CD1c-positive myeloid dendritic cell (primary cell): ENCODE data around the gene STYK1.
A peak's percentile ranks its signal among the peaks of the same experiment; 100 is the strongest.
"Not testable (repeated sequence)": the region's sequence is repeated elsewhere in the genome, so short reads cannot be mapped to it uniquely, and the experiment has no call there.

Experiments used
- DNase-seq: peaks from one replicate; pipeline ENCODE4 v3.0.0-alpha.2; 2016; ENCODE audit errors: extremely low spot score

The STYK1 gene

DNA sequence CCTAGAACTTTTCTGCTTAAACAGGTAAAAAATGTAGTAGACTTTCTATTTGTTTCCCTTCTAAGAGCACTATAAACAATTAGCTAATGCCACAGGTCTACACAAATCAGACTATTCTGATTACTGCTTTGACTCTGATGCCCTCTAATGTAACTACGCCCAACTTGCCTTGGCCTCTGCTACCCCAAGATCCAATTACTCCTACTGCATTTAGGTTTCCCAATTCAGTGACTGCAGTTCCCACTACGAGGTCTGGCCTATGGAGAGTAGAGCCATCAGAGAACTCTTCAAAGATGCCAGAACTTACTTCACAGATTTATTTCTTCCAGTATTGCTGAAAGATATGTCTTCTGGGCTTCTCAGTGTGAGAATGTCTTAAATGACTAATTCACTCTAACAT, 15.3 kb upstream of the STYK1 start:
- DNase-seq = no peak

DNA sequence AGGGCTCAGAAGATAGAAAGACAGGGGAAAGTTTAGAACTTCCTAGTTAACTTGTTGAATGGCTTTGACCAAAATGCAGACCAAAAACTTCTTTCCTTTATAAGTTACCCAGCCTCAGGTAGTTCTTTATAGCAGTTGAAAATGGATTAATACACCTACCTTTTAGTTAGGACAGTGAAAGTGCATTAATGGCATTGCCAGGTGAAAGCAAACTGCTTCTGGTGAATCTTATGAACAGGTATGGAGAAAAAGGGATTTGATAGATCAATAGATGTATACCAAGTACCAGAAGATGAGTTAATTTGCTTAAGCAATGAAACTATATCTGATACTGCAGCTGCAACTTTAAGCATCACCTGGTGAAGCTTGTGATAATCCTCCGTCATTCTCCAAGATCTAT, 14.2 kb upstream of the STYK1 start:
- no peak for DNase-seq

DNA sequence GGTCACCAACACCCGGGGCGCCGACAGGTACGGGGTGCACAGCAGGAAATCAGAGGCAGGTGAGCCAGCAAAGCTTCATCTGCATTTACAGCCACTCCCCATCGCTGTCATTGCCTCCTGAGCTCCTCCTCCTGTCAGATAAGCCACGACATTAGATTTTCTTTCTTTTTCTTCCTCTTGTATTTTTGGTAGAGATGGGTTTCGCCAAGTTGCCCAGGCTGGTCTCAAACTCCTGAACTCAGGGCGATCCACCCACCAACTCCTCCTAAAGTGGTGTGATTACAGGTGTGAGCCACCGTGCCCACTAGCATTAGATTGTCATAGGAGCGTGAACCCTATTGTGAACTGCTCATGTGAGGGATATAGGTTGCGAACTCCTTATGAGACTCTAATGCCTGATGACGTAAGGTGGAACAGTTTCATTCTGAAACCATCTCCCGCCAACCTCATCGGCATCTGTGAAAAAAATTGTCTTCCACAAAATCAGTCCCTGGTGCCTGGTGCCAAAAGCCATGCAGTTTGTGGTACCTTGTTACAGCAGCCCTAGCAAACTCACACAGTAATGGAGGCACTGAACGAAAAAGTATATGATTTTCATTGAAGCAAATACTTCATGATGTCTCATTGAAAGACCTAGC, 1.5 kb downstream of the STYK1 start:
- DNase-seq = peak; percentile 8

DNA sequence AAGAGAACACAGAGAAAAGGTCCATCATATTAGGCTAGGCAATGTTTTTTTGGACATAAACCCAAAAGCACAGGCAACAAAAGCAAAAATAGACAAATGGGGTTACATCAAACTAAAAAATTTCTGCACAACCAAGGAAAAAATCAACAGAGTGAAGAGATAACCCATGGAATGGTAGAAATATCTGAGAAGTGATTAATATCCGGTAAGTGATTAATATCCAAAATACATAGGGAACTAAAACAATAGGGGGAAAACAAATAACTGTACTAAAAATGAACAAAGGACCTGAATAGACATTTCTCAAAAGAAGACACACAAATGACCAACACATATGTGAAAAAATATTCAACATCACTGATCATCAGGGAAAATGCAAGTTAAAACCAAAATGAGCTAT, 4.3 kb downstream of the STYK1 start:
- no peak for DNase-seq

DNA sequence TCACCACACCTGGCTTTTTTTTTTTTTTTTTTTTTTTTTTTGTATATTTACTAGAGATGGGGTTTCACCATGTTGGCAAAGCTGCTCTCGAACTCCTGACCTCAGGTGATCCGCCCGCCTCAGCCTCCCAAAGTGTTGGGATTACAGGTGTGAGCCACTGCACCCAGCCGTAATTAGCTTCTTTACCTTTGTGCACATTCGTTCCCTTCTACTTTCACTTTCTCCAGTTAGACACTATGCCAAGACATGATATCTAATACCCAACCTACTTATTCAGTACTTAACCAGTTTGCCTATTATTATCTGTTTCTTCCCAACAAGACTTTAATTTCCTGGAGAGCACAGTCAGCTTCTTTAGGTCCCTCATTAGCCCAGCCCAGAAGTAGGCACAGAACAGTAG, 5.3 kb downstream of the STYK1 start:
- DNase-seq = no peak

DNA sequence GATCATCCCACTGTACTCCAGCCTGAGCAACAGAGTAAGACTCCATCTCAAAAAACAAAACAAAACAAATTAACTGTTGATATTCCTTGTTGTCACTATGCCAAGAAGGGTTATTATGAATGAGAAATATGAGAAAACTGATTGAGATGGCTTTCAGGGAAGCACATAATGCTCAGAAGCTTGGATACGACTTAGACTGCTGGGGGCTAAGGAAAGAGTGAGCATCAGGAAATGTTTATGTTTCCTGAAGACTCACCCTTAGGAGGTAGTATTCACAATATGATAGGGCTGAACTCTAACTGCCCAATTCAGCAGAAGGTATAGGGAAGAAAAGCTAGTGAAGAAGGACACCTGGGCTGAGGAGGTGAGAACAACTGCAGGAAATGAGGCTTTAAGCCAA, 6.3 kb downstream of the STYK1 start:
- DNase-seq = no peak

DNA sequence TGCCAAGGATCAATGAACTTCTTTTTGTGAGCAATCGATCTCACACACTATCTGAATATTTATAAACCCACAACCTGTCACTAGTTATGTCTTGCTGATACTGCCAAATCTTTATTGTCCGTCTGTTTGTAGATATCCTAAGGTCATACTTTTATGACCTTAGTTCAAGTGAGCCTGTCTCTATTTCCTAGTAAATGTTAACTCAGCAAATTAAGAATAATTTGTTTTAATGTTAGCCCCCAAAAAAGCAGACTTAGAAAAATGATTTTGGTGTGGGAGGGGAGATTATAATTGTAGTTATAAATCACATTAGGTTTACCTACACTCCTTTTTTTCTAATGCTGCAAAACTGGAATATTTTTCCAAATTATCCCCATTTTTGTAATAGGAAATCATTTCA, 9.4 kb downstream of the STYK1 start:
- no peak for DNase-seq

DNA sequence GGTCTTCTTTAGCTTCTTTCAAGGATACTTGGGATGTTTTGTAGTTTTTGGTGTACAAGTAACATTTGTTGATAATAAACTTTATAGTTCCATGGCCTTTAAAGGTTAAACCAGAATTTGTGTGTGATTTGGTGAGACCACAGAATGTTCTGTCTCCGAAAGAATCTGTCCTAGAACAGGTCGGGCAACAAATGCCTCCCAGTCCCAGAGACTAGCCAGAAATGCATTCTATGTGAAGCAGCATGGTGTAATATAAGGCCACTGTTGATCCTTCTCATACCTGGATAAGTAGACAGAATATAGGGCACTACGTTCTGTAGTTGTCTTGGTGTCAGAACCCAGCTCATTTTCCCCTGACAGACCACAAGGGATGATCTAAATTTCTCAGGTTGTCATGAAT, 10.0 kb downstream of the STYK1 start:
- no peak for DNase-seq

DNA sequence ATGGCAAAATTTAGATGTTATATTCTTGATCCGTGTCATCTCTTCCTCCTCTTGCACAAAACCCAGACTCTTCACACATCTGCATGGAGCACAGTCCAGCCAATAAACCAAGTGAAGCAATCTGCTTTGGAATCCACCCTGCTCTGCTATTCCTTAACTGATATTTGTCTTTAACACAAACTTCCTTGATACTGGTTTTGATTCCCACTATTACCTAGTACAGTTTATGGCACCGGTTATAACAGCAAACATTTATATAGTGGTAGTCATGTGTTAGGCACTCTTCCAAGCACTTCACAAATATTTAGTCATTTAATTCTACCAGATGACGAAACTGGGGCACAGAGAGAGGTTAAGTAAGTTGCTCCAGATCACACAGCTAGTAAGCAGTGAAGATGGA, 12.5 kb downstream of the STYK1 start:
- DNase-seq = no peak

DNA sequence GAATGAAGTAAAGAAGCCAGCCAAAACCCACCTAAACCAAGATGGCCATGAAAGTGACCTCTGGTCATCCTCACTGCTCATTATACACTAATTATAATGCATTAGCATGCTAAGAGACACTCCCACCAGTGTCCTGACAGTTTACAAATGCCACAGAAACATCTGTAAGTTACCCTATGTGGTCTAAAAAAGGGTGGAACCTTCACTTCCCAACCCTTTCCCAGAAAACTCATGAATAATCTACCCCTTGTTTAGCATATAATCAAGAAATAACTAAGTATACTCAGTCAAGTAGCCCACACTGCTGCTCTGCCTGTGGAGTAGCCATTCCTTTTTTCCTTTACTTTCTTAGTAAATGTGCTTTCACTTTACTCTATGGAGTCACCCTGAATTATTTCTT, 19.8 kb downstream of the STYK1 start:
- no peak for DNase-seq

DNA sequence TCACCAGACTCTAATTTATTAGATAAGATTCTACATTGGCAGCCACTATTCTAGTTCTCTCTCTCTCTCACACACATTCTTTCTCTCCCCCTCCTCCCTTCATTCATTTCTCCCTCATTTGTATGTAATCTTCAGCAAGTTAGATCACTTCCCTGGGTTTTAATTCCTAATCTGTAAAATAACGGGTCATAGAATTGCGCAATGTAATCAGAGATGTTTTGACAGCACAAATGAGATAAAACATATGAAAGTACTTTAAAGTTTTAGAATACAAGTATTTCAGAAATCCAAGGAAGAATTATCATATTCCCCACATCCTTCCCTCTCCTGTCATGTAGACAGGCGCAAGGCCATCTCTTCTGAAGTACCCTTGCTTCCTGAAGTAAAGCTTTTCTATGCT, 21.7 kb downstream of the STYK1 start:
- no peak for DNase-seq

DNA sequence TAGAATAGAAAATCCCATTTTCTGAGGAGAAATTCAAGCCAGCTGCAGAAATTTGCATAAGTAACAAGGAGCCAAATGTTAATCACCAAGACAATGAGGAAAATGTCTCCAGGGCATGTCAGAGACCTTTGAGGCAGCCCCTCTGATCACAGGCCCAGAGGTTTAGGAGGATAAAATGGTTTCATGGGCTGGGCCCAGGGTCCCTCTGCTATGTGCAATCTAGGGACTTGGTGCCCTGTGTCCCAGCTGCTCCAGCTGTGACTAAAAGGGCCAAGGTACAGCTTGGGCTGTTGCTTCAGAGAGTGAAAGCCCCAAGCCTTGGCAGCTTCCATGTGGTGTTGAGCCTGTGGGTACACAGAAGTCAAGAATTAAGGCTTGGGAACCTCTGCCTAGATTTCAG, 27.3 kb downstream of the STYK1 start:
- not testable (repeated sequence) for DNase-seq

DNA sequence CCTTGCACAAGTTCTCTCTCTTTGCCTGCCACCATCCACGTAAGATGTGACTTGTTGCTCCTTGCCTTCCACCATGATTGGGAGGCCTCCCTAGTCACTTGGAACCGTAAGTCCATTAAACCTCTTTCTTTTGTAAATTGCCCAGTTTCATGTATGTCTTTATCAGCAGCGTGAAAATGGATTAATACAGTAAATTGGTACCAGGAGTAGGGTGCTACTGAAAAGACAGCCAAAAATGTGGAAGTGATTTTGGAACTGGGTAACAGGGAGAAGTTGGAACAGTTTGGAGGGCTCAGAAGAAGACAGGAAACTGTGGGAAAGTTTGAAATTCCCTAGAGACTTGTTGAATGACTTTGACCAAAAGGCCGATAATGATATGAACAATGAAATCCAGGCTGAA, 27.9 kb downstream of the STYK1 start:
- no peak for DNase-seq

DNA sequence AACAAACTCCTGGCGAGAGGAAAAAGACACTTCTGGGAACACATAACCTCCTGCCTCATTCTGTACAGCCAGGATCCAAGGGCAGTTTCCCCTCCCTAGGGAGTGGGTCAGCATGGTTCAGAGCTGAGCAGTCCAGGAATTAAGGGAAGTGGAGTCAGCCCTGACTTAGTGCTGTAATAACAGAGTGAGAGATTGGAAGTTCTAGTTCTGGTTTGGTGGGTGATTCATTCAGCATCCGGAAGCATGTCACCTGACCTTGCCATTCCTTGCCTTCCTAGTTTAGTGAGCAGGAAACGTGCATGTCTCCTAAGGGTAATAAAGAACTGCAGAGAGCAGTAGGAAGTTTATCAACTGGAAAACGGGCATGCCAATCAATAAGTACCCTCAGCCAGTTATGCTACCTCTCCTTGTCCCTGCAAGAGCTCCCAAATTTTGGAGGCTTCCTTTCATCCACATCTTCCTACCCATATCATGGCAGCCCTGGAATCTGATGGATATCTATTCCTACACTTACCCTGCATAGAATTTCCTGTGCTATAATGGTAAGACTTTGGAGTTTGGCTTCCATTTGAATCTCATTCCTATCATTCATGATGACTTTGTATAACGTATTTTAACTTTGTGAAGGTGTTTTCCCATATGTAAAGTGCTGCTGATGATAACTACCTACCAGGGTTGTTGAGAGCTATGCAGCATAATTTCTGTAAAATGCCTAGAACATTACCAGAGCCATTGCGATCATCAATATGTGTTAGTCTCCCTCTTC, 31.9 kb downstream of the STYK1 start:
- no peak for DNase-seq

DNA sequence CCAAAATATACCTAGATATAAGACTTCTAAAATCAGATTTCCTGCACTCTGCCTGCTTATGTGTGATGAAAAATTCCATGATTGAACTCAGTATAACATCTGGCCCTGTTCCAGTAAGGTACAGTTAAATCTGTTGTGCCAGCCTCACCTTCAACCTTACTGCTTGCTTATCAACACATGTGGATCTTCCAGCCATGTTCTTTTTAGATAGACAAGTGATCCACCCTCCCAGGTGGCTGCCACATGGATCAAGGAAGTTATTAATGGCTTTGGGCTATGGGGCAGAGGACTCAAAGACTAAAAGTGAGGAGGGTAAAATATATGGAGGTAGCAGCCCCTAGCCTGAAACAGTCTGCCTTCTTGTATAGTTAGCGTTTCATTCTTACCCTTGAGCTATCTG, 35.1 kb downstream of the STYK1 start:
- DNase-seq = no peak

DNA sequence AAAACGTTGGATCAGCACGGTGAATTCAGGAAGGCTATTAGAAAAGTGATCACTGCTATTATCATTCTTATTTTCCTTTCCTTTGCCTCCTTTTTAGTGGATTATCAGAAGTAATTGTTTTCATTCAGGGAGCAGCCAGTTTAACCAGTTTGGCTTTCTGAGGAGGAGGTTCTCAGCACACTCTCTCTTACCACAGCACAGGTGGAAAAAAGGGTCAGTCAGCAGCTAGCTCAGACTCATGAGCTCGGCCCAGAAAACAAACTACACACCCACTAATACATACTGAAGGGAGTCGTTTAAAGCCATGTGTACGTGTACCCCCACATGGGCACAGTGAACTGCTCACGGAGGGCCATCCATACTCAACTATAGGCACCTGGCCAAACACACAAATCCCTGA, 37.2 kb downstream of the STYK1 start:
- DNase-seq = no peak

DNA sequence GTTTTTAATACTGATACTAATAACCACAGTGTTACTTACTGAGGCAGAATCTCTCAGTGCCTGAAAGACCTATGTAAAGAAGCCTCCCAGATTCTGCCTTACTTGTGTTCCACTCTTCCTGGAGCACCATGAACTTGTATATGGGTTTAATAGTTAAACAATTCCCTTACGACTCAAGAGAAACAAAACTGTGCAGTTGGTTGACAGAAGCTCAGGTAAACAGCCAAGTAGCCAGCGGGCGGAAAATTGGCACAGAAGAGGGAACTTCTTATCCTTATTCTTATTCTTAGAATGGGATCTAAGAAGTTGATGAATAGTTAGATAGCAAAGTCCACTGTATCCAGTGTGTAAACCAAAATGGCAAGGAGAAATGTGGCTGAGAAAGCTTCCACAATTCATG, 37.7 kb downstream of the STYK1 start:
- DNase-seq = no peak

DNA sequence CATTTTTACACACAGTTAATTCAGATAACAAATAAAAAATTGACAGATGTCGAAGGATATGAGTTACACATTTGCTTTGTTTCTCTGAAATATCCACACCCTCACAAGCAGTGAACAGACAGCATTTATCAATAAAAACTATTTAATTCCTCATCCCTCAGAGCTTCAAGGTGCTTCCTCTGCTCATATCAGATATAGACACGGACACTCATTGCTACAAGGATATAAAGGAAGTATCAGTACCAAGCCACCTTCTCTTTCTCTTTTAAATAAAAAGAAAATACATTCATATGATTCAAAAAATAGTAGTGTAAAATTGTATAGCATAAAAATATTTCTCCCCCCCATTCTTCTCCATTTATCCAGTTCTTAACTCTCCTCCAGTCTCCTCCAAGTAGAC, 38.5 kb downstream of the STYK1 start:
- no peak for DNase-seq

DNA sequence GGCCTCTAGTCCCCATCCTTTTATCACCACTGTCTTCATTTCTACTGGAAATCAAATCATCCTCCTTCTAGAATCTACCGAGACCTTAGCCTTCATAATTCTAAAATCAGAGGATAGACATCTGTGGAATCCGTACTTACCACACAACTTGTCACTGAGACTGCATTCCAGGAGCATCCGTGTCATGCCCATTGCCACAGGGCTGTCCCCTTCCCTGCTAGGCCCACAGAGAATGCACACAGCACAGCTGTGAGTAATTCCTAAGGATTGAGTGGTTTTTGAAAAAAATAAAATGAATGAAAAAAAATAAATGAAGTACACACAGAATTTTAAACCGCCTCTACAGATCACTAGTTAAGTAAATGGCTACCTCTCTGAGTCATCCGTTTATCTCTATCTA, 39.4 kb downstream of the STYK1 start:
- DNase-seq = no peak

DNA sequence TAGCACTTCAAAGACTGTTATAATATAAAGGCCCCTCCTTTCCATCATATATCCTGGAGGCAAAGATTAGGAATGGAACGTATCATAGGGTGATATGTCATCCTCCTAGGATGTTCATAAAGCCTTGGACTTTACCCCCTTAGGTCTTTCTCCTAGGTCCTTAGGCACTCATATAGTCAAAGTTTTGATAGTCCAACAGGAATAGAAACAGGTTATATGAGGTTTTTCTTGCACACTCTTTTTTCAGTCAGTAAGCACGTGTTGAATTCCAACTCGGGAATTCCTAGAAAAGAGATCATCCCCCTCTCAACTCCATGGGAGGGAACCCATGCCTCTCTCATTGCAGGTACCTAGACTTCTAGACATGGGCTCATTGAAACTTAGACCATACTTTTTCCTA, 40.3 kb downstream of the STYK1 start:
- no peak for DNase-seq

DNA sequence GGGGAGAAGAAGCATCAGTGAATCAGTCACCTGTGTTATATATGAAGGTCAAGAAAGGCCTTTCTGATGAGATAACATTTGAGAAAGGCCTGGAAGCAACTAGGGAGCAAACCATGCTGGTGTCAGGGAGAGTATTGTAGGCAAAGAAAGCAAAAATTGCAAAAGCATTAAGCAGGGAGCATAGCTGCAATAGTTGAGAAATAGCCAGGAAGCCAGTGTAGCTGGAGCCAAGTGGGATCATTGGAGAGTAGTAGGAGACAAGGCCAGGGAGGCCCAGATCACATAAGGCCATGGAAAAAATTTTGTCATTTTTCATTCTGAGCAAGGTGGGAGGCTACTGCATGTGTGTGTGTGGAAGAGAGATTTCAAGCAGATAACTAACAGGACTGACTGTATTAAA, 41.6 kb downstream of the STYK1 start:
- no peak for DNase-seq

DNA sequence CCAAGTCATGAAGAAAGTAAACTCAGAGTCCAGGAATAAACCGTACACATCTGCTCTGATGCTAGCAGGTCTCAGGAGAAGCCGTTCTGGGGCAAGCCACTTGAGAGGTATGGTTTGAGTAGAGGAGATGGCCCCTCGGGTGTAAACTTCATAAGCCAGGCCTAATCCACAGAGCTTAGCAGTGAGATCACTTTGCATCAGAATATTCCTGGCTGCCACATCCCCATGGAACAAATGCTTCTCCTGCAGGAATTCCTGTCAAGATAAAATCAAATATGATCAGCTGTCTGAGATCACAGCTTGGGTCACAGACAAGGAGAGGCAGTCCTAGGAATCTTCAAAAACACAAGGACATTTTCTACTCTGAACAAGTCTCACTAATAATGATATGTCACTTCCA, 49.2 kb downstream of the STYK1 start:
- no peak for DNase-seq

DNA sequence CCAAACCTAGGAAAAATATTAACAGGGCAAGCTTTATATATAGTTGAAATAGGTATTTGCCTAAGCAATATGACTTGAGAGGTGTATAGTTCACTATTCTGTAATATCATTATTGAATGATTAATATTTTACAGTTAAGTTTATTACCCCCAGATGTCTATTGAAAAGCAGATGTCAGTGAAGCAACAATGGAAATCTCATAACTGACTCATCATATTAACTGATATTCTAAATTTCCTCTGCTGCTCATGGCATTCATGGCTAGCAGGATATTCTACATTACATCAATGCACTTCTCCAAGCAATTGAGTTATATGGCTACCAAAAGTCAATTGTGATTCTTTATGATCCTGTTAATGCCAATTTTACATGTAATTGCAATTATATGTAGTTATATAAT, 50.7 kb downstream of the STYK1 start:
- no peak for DNase-seq

DNA sequence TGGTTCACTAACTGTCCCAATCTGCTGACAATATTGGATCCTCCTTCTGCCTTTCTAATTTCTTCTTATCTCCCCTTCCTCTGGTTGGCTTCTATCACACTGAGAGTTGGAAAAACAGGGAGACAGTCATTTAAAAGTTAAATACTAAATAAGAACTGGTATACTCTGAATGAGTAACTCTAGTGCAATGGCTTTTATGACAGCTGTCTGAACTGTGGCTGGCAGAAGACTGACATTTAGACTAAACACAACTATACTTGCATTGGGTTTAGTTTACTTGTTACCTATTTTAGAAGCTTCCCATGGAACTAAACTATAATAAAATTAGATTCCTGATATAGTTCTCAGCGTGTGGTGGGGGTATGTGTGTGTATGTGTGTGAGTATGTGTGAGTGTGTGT, 52.6 kb downstream of the STYK1 start:
- no peak for DNase-seq
